GM18868 (cell line): ENCODE data around the gene KIAA1755.

Experiments
- ATAC-seq: cut with Tn5 transposase; IDR thresholded peaks from one replicate; pipeline ENCODE4 v1.9.1; 2021; ENCODE audit warnings: mild to moderate bottlenecking, moderate library complexity; ENCODE audit not compliant: unreplicated experiment

KIAA1755 gene

GRCh38 chr20:38208088-38208487, 52.4 kb downstream of the KIAA1755 start:
- no peak for ATAC-seq

DNA sequence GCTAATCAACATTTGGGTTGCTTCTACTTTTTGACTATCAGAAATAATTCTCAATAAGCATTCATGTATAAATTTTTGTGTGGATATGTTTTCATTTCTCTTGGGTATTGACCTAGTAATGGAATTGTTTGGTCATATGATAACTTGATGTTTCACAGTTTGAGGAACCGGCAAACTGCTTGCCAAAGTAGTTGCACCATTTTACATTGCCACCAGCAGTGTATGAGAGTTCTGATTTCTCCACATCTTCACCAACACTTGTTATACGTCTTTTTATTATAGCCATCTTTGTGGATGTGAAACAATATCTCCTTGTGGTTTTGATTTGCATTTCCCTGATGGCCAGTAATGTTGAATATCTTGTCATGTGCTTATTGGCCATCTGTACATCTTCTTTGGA, 52.9 kb downstream of the KIAA1755 start:
- no peak for ATAC-seq

DNA sequence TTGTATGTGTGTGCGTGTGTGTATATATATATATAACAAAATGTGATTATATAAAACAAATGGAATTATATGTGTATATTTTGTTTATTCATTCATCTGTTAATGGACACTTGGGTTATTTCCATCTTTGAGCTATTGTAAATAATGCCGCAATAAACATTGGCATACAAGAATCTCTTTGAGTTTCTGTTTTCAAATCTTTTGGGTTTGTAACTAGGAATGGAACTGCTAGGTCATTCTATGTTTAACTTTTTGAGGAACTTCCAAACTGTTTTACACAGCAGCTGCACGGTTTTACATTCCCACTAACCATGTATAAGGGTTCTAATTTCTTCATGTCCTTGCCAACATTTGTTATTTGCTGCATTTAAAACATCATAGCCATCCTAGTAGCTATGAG, 55.5 kb downstream of the KIAA1755 start:
- no peak for ATAC-seq

GRCh38 chr20:38203981-38204357, 56.6 kb downstream of the KIAA1755 start:
- no peak for ATAC-seq

GRCh38 chr20:38203337-38203980, 57.1 kb downstream of the KIAA1755 start:
- no peak for ATAC-seq

- no peak for ATAC-seq
Observed at GRCh38 chr20:38202982-38203293, 57.6 kb downstream of the KIAA1755 start.

GRCh38 chr20:38202153-38202981, 58.2 kb downstream of the KIAA1755 start:
- no peak for ATAC-seq

DNA sequence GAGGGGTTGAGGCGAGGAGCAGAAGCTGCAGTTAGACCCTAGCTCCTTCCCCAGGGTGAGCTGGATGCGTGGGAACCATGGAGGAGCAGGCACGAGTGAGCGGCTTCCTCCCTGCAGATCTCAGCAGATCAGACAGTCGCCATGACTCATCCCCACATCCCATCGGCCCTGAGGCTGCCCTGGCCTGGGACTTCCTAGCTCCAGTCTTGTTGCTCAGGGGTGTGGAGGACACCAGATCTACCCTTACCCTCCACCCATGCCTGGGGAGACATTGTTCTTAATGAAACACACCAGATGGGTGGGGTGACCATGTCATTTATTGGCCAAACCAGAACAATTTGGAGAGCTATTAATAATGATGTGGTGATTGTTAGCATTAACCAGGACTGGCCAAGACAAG, 59.2 kb downstream of the KIAA1755 start:
- no peak for ATAC-seq

DNA sequence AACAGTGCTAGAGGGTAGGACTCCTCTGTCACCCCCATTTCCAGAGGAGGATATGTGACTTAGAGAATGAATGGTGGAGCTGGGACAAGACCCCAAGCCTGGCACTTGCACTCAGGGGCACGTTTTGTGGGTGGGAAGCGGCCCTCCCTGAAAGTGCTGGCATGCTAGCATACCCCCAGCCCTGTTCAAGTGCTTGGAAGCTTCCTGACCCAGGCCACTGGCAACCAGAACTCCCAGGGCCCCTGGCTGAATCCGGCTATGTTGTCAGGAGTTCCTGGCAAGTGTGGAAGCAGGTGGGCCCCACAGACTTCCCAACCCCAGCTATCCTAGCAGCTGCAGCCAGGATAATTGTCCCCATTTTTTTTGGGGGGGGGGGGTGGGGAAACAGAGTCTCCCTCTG, 59.9 kb downstream of the KIAA1755 start:
- no peak for ATAC-seq

- no peak for ATAC-seq
Observed at GRCh38 chr20:38199501-38200390, 60.8 kb downstream of the KIAA1755 start.

- ATAC-seq: no peak
Observed at GRCh38 chr20:38198238-38198861, 62.2 kb downstream of the KIAA1755 start.

GRCh38 chr20:38197619-38198018, 62.9 kb downstream of the KIAA1755 start:
- no peak for ATAC-seq

GRCh38 chr20:38197217-38197616, 63.3 kb downstream of the KIAA1755 start:
- no peak for ATAC-seq

- ATAC-seq: no peak
Observed at GRCh38 chr20:38196592-38196991, 63.9 kb downstream of the KIAA1755 start.

GRCh38 chr20:38196076-38196475, 64.5 kb downstream of the KIAA1755 start:
- no peak for ATAC-seq

GRCh38 chr20:38195521-38195920, 65.0 kb downstream of the KIAA1755 start:
- ATAC-seq: no peak

- no peak for ATAC-seq
Observed at GRCh38 chr20:38194971-38195504, 65.5 kb downstream of the KIAA1755 start.

GRCh38 chr20:38193586-38194105, 66.9 kb downstream of the KIAA1755 start:
- ATAC-seq: no peak

DNA sequence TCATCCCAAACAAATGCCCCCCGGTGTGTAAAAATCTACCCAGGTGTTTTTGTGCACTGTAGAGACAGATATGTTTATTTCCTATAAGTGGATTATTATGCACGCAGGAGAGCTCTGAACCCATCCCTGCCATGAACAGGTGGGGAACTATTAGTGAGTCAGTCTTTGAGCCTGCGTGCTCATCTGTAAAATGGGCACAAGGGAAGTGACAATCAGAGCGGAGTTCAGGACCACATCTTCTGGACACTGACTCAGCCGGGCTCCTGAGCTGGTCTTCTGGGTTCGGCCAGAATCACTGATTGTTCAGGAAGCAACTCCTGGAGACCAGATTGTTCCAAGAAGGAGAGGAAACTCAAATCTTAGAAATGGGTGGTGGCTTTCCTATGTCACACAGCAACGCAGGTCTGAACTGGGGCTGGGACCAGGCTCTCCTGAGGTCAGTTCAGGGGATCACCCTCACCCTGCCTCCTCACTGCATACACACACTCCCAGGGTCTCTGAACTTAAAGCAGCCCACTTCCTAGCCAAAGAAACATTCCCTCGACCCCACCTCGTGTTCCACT, 68.1 kb downstream of the KIAA1755 start:
- no peak for ATAC-seq

GRCh38 chr20:38191654-38192053, 68.9 kb downstream of the KIAA1755 start:
- no peak for ATAC-seq
